HG03469 (cell line): Measurements from ENCODE around the gene FAM13C.

Experiments used
- ATAC-seq: cut with Tn5 transposase; IDR thresholded peaks from one replicate; pipeline ENCODE4 v1.9.1; 2021; ENCODE audit warnings: mild to moderate bottlenecking, moderate library complexity, moderate number of reproducible peaks; ENCODE audit not compliant: unreplicated experiment

The FAM13C gene

DNA sequence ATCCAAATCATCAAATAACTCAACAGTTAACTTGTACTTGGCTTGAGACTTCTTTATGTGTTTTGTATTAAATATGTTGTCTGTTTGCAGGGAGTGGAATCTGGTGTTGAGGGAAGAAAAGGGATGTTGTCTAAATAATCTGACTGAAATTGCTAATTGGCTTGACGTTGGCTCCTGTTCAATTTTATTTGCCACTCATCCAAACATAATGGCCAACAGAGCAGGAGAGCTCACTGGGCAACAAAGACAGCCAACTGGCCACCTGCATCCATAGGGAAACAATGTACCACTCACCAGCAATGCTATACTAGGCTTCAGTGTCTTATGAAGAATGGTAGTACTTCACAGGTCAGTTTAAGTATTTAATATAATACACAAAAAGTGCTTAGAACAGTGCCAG lies 80.5 kb downstream of the FAM13C start:
- no peak for ATAC-seq

DNA sequence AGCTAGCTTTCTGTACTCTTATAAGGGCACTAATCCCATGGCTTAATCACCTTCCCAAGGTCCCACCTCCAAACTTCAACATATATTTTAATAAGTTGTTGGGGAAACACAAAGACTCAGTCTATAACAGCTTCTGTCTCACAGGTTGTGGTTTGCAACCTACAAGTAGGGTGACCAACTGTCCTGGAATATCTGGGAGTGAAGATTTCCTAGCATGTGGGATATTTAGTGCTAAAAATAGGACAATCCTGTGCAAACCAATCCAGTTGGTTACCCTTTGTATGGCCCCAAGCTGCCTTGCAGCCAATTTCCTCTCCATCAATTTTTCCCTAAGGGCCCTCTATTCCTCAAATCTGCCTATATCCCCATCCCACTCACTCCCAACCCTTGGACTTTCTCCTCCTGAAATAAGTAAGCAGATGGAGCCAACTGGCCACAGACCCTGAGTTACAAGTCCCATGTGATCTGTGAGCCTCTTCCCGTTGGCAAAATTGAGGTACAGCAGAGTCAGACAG lies 82.3 kb downstream of the FAM13C start:
- no peak for ATAC-seq

DNA sequence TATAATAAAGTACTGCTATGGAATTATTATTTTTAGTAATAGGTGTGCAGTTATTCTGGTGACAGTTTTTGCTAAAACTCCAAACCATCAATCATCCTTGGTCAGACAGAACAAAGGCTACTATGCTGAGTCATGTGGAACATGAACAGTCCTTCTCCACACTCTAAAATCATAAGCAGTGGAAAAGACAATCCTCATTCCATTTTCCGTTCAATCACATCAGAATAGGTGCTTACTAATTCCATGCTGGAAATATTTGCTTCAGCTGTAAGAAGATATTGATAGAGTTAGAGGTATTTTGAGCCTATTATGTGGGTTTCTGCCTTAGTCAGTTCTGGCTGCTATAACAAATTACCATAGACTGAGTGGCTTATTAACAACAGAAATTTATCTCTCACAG lies 82.9 kb downstream of the FAM13C start:
- ATAC-seq: no peak

DNA sequence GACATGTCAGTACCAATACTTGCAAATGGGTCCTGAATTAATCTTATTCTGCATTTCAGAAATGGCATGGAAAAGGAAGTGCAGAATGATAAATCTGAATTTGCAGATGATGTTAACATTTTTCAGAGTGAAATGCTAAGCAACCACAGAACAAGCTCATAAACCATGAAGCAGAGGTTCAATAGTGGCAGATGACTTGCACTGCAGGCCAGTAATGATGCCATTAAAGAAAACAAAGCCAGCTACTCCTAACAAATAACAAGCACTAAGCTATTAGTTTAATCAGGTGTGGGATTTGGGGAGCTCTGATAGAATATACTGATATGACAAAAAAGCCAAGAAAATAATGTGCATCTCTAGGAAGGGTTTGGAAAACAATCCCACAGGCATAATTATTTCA lies 85.4 kb downstream of the FAM13C start:
- no peak for ATAC-seq

DNA sequence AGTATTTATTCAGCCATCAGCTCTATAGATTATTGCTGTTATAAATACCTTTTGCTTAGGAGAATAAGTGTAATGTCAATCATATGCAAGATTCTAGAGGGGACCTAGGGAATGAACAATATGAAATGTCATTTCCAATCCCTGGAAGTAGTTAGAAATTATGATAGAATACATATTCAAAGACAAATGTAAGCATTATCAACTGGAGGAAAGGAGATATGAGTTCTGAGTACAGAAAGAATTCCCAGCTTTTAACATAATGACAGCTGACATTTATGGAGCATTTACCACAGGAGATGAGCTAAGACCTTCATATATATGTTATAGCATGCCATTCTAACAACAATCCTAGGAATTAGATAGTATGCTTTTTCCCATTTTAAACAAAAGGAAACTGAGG lies 86.2 kb downstream of the FAM13C start:
- ATAC-seq: no peak

DNA sequence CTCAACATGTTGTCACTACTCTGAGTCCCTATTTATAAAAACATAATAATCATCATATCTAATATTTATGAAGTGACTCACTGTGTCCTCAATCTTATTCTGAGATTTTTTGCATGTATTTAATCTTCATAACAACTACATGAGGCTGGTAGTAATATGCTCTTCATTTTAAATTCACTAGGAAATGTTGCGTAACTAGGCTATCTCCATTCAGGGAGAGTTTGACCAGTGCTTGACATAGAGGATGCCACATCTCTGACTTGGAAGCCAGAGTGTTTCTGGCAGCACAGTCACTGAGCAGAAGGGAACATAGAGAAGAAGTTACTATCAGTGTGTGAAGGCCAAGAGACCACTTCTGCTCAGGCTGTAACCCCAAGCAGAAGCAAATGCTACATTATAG lies 88.9 kb downstream of the FAM13C start:
- no peak for ATAC-seq

DNA sequence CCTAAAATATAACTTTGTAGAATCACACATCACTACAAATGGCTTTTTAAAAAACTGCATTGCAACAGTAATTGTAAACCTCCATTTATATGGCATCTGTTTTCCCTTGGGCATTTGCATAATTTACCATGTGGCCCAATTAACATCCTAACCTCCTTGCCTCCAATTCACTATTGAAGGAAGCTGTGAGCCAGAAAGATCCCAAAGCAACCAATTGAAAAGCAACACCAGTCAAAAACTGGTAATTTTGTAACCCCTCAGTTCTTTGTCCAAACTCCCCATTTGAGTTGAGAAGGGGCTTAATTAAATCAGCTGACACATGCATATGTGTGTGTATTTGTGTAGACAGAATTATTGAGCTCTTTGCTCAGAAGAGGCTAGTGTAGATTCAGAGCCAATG lies 90.3 kb downstream of the FAM13C start:
- no peak for ATAC-seq

DNA sequence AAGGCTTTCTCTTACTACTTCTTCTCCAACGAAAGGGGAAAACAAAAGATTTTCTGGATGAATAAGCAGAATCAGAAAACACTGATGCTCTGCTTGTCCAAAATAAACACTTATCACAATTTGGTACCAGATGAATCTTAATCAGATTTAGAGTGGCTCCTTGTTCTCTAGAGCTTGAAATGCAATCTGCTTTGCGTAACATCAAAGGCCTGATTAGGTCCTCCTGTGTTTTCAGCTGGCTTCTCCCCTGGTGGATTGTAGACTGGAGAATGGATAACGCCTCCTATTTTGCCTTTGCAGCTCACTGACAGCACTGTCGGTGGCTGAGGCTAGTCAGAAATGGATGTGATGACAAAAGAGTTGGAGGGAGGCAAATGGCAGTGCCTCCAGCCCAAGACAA lies 91.2 kb downstream of the FAM13C start:
- ATAC-seq: no peak

DNA sequence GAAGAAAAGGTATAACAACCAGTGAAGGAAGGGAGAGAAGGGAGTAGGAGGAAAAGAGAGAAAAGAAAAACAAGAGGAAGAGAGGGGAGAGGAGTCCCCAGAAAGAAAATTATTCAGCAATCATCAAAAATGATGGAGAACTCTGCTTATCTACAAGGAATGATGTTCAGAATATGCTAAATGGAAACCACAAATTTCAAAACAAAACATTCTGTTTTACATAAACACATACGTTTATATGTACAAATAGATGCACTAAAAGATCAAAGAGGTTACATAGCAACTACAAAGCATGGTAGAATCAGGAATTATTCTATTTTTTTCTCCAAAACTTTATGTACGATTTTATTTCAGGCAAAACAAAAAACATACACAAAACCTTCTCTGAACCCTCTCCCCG lies 91.9 kb downstream of the FAM13C start:
- ATAC-seq: no peak

DNA sequence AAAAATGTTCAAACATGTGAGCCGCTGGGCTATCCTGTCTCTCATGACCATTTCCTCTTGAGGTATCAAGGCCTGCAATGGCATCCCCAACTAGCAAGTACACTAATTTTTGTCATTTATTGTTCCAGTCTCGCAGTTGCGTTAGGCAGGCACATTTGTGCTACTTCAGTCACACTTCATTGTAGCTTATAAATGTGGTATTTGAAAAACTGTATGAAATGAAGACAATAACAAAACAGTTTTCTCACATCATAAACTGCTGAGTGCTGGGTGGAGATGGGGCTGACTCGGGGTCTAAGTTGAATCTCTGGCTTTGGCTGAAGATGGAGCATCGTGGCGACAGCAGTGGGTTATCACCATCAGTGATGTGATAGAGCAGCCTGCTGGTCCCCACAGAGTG lies 92.7 kb downstream of the FAM13C start:
- no peak for ATAC-seq

DNA sequence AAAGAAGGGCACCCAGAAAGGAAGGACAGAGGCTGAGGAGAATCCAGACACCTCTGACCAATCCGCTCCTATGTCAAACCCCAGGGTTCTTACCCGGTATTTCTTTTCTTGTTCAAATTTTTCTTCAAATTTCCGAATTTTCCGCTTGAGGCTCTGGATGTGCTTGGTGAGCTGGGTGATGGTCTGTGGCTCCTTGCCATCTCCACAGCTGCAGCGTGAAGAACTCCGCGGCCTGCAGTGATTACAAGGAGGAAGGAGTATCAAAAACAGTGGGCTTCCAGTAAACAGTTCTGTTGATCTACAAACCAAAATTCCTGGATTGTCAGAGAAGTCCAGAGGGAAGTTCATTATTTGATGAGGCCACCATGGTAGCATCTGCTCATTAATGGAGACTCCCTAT lies 93.9 kb downstream of the FAM13C start:
- no peak for ATAC-seq

DNA sequence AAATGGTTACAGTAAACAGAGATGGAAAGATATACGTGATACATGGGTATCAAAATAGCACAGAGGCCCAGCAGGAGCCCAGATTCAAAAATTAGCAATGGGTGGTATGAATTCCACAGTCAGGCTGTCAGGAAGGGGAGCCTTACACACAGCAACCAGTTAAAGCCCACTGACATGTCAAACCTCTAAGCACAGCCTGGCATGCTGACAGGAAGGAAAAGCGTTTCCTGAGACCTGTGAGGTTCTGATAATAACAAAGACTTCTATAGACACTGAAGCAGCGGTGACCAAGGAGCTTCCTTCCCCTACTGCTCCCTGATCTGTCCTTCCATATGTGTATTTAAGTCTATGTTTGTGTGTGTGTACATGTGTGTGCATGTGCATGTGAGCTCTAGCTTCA lies 96.0 kb downstream of the FAM13C start:
- ATAC-seq: no peak

DNA sequence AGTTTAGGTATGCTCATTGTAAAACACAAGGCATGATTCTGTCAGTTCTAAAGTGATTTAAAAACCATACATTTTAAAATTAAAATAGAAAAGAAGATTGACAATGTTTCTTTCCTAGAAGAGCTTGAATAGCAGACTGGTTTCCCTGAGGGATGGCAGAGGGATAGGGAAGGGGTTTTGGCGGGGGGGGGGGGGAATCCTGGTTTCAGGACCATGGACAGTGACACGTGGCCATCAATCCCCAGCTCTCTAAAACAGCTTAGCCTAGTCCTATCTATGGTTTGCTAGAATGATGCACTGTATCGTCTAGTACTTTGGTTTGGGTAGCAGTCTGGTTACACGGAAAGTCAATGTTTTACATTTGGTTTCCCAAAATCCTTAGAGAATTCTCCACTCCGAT lies 97.2 kb downstream of the FAM13C start:
- no peak for ATAC-seq

DNA sequence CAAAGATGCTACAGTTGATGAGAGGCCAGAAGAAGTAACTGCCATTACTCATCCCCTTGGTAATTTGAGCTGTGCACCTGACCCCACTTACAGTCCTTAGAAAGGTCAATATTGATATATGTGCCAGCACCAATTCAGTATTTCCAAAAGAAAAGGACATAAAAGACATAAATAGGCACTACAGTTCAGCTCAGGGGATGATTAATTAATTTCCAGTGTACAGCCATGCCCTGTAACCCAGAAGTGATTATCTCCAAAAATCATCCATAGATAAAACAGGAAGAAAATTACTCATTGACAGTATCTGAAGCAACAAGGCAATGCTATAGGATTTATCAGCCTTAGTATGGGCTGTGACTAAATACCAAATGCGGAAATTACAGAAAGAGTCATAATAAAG lies 103.5 kb downstream of the FAM13C start:
- ATAC-seq: no peak

DNA sequence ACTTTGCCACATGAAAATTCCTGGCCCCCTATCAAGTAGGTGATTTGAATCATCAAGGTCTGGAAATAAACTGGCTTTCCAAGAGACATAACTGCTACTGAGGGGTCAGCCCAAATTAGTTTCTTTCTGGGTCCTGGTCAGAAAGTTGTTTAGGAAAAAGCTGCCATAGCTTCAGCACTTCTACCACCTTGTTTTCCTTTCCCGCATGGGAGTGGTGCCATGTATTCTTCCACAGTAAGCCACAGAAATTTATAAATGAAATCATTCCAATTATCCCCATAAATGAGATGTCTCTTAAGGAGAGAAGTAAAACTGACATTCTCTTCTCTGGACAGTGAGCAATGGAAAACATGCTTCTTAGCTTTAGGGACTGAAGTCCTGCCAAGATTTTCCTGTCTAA lies 105.1 kb downstream of the FAM13C start:
- ATAC-seq: no peak

DNA sequence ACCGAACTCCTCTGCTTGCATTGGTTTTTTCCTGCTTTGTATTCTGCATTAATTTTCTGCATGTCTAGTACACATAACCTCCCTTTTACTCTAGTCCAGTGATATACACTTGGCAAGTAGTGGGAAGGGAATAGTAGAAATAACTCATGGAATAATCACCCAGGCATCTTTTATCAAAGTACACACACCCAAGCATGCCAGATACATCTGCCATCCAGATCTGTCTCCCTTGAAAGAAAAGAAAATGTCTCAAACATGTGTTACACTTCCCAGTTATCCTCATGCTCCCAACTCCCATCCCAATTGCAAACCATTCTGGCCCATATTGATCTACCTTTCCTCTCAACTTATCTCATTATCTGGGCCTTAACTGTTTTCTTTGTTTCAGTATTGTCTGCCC lies 106.9 kb downstream of the FAM13C start:
- ATAC-seq: no peak

DNA sequence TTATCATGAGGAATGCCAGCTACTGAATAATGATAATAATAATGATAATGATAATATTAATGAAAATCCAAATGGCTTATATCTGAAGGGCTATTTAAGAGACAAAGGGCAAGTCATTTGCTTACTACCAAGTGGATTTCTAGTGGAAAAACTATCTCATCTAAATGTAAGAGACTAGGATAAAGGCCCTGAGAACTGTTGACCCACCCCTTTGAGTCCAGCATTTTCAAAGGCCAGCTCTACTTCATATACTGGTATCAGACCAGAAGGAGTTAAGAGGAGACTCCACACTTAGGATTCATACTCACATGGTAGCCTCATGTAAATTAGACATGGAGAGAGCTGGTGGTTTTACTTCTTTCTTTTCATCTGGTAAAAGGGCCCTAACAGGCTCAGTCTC lies 109.9 kb downstream of the FAM13C start:
- no peak for ATAC-seq

DNA sequence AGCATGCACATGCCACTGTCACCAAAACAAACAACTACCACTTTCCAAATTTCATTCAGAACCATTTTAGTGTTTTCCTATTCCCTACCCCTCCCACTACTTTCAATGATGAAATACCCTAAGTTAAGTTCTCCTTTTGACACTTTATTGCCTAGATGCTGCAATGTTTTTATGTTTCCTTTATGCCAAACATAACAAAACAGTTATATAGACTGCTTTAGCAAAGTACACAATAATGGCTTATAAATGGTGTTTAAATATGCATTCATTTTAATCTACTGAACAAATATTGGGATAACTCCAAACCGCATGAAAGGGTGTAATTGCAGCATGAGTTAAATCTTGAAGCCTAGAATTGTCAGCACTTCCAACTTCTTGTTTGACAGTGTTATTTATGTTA lies 116.7 kb downstream of the FAM13C start:
- ATAC-seq: no peak

DNA sequence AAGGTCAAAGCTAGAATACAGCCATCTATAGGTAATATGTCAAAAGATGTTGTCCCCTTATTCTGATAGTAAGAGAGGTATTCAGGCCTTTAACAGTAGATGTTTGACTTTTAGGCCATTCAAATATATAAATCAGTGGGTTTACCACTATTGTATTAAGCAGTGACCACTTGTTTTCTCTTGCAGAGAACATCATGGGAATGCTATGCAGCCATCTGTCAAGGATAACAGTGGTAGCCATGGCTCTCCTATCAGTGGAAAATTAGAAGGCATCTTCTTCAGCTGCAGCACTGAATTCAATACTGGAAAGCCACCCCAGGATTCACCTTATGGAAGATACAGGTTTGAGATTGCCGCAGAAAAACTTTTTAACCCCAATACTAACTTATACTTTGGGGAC lies 117.5 kb downstream of the FAM13C start:
- ATAC-seq: no peak

DNA sequence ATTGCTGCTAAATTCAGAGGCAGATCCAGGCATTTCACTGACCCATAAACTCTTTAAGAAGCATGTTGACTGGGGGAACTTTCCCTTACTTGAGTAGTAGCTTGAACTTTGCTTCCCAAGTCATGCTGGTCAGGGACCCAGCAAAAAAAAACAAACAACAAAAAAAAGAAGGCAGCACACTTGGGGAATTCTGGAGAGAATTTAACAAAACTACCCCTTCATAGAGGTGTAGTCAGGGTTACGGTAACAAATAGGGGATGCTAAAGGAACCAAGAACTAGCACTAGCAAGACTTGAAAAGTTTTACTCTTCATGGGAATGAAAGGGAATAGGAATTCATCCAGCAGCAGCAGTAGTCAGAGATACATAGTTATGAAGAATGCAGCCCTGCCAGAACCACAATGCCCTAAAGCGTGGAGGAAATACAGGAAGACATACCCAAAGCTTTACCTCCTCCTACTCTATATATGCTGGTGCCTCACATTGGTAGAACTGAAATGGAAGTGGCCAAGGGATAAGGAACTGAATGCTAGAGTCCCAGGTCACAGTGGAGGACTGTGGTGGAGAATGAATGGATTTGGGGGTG lies 118.6 kb downstream of the FAM13C start:
- no peak for ATAC-seq

DNA sequence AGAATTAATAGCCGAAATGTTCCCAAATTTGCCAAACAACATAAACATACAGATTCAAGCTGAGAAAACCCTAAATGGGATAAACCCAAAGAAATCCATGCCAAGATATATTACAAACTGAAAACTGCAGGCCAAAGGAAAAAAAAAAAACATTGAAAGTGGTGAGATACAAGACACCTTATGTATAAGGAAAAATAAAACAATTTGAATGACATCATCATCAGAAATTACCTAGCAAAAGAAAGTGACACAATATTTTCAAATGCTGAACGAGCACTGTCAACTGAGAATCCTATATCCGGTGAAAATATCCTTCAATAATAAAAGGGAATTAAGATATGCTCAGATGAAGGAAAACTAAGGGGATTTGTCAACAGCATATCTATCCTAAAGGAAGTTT lies 119.4 kb downstream of the FAM13C start:
- ATAC-seq: no peak

DNA sequence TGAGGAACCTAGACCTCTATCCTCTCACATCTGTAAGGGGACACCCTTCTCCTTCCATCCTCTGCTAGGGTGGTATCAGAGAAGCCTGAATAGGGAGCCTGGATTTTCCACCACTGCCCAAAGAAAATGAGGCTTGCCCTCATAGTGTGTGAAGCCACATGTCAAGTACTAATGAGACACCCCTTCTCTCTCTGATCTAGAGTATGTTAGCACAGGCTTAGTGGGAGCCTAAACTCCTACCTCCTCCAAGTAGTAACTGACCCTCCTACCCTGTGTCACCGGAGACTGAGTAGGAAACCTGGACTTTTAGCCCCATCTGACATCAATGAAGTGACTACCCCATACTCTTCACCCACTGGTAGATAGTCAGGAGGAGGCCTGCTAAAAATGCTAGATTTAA lies 120.3 kb downstream of the FAM13C start:
- ATAC-seq: no peak

DNA sequence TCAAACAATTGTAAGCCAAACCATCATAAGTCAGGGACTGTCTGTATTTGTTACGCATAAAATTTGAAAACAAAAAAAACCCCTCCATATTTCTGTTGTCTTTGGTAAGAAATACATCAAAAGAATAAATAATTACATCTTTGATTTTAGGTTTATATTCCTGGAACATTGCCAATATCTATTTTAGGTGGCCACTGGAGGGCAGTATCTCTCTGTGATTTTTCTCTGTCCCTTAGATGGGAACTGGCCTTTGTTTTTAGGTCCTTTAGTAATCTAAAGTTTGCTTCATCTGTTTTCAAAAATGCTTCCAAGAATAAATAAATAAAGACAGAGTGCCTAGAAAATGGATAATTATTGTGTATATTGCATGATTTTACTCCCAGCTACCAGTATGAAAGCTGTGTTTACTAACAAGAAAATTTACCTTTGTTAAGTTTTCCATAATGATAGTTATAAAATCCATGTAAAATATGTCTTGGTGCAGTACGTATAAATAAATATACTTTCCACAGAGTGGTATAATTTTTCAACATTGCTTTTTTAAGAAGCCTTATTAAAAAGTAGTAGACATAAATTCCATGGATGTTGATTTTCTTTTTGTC lies 121.7 kb downstream of the FAM13C start:
- no peak for ATAC-seq
